COLO668 (cell line): ENCODE results near the gene RMI2.

Experiments
- DNase-seq: peaks from one replicate; lab custom pipeline; 2025; ENCODE audit not compliant: unreplicated experiment; lab: John Stamatoyannopoulos, UW

RMI2 gene

DNA sequence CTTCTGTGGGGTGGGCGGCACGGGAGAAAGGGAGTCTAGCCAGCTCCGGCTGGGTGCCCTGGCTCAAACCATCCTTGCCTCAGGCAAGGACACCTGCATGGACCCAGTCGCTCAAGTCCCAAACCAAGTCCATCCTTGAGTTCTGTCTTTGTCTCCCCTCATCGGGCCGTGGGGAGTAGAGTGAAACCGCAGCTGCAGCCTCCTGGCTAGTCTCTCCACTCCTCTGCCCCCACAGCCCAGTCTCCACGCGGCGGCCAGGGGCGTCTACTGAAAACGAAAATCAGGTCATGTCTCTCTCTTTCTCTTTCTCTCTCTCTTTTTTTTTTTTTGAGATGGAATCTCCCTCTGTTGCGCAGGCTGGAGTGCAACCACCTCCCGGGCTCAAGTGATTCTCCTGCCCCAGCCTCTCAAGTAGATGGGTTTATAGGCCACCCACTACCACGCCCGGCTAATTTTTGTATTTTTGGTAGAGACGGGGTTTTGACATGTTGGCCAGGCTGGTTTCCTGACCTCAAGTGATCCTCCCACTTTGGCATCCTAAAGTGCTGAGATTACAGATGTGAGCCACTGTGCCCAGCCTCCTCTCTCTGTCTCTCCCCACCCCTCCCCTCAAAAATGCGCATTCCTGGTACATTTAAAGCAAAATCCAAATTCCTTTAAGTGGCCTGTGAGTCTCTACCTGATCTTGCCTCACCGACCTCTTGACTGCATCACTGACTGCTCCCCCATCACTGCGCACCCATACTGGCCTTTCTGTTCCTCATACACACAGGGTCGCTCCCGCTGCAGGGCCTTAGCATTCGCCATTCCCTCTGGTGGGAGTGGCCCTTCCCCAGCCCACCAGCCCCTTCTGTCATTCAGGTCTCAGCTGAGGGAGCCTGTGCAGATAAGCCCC, 17.7 kb upstream of the RMI2 start:
- DNase-seq: no peak

- no peak for DNase-seq
Measured at GRCh38 chr16:11328172-11329070, 16.8 kb upstream of the RMI2 start.

DNA sequence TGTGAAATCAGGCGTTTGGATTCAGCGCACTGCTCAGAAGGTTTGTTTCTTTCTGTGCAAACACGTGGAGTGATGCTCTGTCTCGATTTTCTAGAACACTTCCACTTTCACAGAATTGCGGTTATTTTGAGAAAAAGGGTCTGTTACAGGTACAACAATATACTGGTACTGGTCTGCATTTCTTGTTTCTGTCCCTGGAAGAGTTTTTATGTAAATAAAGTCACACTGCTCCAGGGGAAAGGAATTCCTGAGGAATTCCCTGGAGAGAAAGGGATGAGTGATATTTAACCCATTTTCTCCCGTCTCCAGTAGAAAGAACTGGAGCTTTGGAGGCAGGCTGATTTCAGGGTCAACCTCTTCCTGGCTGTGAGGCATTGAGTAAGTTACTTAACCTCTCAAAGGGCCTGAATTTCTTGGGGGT, 16.2 kb upstream of the RMI2 start:
- DNase-seq: no peak

GRCh38 chr16:11329891-11330290, 15.4 kb upstream of the RMI2 start:
- DNase-seq: no peak

GRCh38 chr16:11330526-11331237, 14.6 kb upstream of the RMI2 start:
- no peak for DNase-seq

DNA sequence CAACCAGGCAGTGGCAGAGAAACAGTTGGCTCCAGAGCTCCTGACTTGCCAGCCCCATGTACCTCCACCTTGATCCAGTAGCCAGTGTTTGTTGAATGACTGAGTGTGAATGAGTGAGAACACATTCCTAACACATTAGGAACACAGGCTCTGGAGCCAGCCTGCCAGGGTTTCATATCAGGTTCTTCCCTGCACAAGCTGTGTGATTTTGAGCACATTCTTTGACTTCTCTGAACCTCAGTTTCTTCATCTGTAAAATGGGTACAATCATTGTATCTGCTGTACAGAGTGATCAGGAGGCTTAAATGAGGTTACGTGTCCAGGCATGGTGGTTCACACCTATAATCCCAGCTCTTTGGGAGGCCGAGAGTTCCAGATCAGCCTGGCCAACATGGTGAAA, 13.3 kb upstream of the RMI2 start:
- DNase-seq: no peak

GRCh38 chr16:11333010-11333409, 12.2 kb upstream of the RMI2 start:
- no peak for DNase-seq

GRCh38 chr16:11333702-11334101, 11.6 kb upstream of the RMI2 start:
- DNase-seq: peak; percentile 15

- no peak for DNase-seq
Measured at GRCh38 chr16:11334831-11335404, 10.3 kb upstream of the RMI2 start.

- DNase-seq: no peak
Measured at GRCh38 chr16:11339075-11339474, 6.2 kb upstream of the RMI2 start.

DNA sequence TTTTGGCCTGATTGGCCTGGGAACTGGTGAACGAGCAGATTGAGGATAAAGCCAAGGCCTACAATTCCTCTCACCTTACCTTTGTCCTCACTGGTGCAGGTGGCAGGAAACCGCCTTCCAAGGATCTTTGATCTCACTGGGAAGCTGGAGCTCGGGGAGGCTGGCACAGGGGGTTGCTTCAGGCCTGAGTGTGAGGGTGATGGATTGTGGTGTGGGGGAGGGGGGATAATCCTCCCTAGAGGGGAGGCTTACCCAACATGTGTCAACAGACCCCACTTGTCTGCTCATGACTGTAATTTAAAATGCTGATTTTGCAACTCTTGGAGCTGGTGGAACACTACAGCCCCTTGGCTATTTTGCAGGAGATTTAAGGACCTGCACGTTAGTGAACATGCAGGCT, 4.5 kb upstream of the RMI2 start:
- DNase-seq: no peak

DNA sequence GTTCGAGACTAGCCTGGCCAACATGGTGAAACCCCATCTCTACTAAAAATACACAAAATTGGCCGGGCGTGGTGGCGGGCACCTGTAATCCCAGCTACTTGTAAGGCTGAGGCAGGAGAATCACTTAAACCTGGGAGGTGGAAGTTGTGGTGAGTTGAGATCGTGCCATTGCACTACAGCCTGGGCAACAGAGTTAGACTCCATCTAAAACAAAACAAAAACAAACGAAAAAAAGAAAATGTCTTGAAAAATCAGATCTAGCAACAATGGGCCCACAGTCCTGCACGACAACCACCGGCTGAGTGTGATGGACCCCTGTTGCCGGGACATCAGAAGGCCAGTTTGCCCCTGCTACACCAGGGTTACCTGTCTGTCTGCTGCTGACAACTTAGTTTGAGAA, 3.9 kb upstream of the RMI2 start:
- DNase-seq: no peak

GRCh38 chr16:11342021-11342855, 3.0 kb upstream of the RMI2 start:
- no peak for DNase-seq

GRCh38 chr16:11346700-11347319, 1.6 kb downstream of the RMI2 start:
- DNase-seq: no peak

DNA sequence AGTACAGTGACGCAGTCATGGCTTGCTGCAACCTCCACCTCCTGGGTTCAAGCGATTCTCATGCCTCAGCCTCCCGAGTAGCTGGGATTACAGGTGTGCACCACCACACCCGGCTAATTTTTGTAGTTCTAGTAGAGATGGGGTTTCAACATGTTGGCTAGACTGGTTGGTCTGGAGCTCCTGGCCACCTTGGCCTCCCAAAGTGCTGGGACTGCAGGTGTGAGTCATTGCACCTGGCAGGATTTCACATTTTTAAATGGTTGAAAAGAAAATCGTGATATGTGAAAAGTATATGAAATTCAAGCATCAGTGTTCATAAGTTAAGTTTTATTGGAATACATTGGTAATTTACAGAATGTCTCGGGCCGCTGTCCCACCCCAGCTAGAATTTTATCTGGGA, 2.6 kb downstream of the RMI2 start:
- DNase-seq: no peak

- no peak for DNase-seq
Measured at GRCh38 chr16:11348737-11349598, 3.7 kb downstream of the RMI2 start.

- no peak for DNase-seq
Measured at GRCh38 chr16:11349599-11350276, 4.5 kb downstream of the RMI2 start.

- no peak for DNase-seq
Measured at GRCh38 chr16:11350519-11350918, 5.3 kb downstream of the RMI2 start.
